Upper lobe of left lung (tissue), 6 donors: ENCODE data around the gene ITGBL1. TPM values are rescaled to one million over a fixed set of nuclear protein-coding genes. Genes with fewer than 3 reads are reported as not detected.

Source experiments
- ATAC-seq, 2 donors: fragments of 200-7000 bp; cut with Tn5 transposase; one replicate each; pipeline ENCODE4 v1.9.1; 2022; ENCODE audit warnings: mild to moderate bottlenecking in 2 of 2, moderate library complexity in 2 of 2; ENCODE audit not compliant: low FRiP score in 2 of 2
- DNase-seq, 2 donors: peaks; one replicate each; pipeline ENCODE4 v3.0.0-alpha.2; 2019 to 2020
- H3K27ac ChIP-seq, 4 donors: fragments of 200-600 bp; sonication (generic); one replicate each; pipeline ENCODE4 v1.5.1; 2016 to 2019
- H3K27me3 ChIP-seq, 4 donors: fragments of 200-600 bp; sonication (generic); one replicate each; pipeline ENCODE4 v1.5.1; 2017 to 2019
- H3K36me3 ChIP-seq, 4 donors: fragments of 200-600 bp; sonication (generic); one replicate each; pipeline ENCODE4 v1.5.1; 2016 to 2019
- H3K4me1 ChIP-seq, 4 donors: fragments of 200-600 bp; sonication (generic); one replicate each; pipeline ENCODE4 v1.5.1; 2018 to 2019
- H3K4me3 ChIP-seq, 4 donors: fragments of 200-600 bp; sonication (generic); one replicate each; pipeline ENCODE4 v1.5.1; 2017 to 2019; ENCODE audit warnings: mild to moderate bottlenecking in 2 of 4, moderate library complexity in 1 of 4
- H3K9me3 ChIP-seq, 4 donors: fragments of 200-600 bp; sonication (generic); one replicate each; pipeline ENCODE4 v1.5.1; 2018 to 2019
- CTCF ChIP-seq, 6 experiments: fragments of 450-650 bp in 4 of 6; fragments of 200-600 bp in 2 of 6; sonication (generic) in 2 of 6; IDR thresholded peaks; one replicate each; pipeline ENCODE4 v1.5.1; 2016 to 2019; ENCODE audit warnings: antibody characterized with exemption in 6 of 6
- EP300 ChIP-seq, 4 donors: sonication (generic); formaldehyde crosslinking; IDR thresholded peaks; one replicate each; pipeline ENCODE4 v1.5.1; 2017; ENCODE audit warnings: antibody characterized with exemption in 4 of 4, control low read depth in 2 of 4
- POLR2A ChIP-seq, 4 donors: fragments of 450-650 bp; IDR thresholded peaks; one replicate each; pipeline ENCODE4 v1.5.1; 2016 to 2017; ENCODE audit warnings: antibody characterized with exemption in 4 of 4, mild to moderate bottlenecking in 2 of 4
- POLR2AphosphoS5 ChIP-seq, 2 donors: sonication (generic); formaldehyde crosslinking; IDR thresholded peaks; one replicate each; pipeline ENCODE4 v1.5.1; 2017; ENCODE audit warnings: antibody characterized with exemption in 2 of 2
- WGBS, 2 donors: methylation state at CpG; one replicate each; pipeline ENCODE4 v1.1.5; 2017 to 2018; 5-methylcytosine and 5-hydroxymethylcytosine counted together
- total RNA-seq, 6 donors: library from RNA; depleted of rRNA in 4 of 6; stranded (reverse); fragments of >200 nt in 4 of 6; gene quantifications; one replicate each; pipeline versions ENCODE4 v1.1.0 to v1.2.1, GENCODE V29; 2016 to 2021
- donor health status: DM: no; HTN: no; CAD: no; lungs with moderate emphysema.
- donor health status: DM: no; HTN: yes; CAD: no; lungs with severe emphysema.

The ITGBL1 gene
- total RNA-seq, 6 donors from 2014 or later = 5.2 to 51.9 (median 21.9) TPM

DNA sequence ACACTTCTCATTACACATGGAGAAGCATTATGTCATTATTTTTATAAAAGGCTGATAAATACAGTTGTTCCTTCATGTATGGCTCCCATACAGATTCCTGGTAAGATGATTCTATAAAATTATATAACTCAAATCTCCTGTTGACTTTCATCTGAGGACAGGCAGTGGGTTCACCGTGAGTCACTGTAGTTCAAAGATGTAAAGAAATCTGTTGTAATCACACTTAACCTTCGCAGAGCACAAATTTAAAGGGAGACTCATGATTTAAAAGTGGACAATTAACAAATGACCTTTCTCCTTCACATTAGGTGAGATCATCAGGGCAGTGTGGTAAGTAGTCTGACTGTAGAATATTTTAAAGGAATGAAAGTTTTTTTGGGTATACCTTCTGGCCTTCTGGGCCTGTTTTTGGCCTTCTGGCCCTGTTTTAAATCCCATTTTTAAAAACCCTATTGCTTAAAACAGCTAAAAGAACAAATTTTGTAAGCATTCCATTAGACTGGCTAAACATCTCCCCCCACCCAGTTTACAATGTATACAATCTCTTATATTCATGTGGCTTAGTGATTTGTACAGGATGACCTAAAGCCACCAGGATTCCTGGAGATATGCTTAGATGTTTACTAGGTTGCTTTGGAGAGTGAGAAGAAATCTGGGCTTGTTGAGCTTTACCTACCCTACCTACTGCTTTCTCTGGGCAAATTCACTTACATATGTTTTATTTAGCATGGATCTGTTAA is 171.2 kb downstream of the ITGBL1 start:
- no peaks in the 10 kb centered on the region for H3K36me3 ChIP-seq
- no peak overlapping the region for H3K4me3 ChIP-seq
- H3K4me1 ChIP-seq = peaks cover 3 to 18% (median 13%) of the 10 kb centered on the region in 4 donors
- TF ChIP-seq CTCF (IDR thresholded peaks at IDR 0.05) (no peak), EP300 (IDR thresholded peaks at IDR 0.05) (no peak), POLR2A (IDR thresholded peaks at IDR 0.05) (no peak), POLR2AphosphoS5 (IDR thresholded peaks at IDR 0.05) (no peak)
- DNase-seq (no peak), ATAC-seq (no peak)
- H3K9me3 ChIP-seq = no peaks in the 10 kb centered on the region
- H3K27ac ChIP-seq = peak overlapping the region; percentile 36 to 53 (median 40)
- 57 to 62% methylated on average over 2 of the region's 2 CpGs for WGBS, 2 donors
- H3K27me3 ChIP-seq = no peaks in the 10 kb centered on the region

DNA sequence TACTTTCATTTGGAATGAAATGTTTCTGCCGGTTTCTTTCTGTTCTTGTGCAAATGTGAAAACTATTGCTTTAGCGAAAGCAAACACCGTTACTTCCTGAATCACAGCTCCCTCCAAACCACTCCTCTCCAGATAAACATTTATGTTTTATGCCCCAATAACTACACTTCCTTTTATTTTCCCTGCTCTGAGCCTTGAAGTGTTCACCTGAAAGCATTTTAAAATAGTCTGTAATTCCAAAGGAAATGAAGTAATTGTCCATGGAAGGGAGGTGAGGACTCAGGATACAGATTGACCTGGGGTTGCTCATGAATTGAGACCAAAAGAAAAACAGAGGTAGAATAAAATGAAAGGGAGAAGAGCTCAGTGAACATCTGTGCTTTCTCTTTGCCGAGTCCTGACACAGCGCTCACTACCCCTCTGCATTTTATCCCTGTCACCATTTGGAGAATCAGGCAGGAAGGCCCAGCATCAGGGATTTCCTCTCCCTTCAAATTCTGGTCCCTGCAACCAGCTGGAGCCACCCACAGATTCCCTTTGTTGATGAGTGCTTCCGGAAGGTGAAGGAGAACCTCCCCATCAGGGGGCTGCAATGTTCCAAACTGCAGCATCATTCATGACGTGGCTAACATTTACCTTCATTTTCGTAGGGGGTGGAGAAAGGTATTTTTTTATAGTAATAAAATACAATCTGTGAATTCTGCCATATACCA is 171.9 kb downstream of the ITGBL1 start:
- H3K4me3 ChIP-seq = no peak overlapping the region
- H3K27me3 ChIP-seq = no peaks in the 10 kb centered on the region
- H3K27ac ChIP-seq = peak overlapping the region; percentile 36 to 53 (median 40)
- H3K9me3 ChIP-seq = no peaks in the 10 kb centered on the region
- TF ChIP-seq POLR2AphosphoS5 (IDR thresholded peaks at IDR 0.05) = no peak
- no peak for TF ChIP-seq EP300 (IDR thresholded peaks at IDR 0.05)
- no peak for TF ChIP-seq CTCF (IDR thresholded peaks at IDR 0.05)
- no peak for TF ChIP-seq POLR2A (IDR thresholded peaks at IDR 0.05)
- ATAC-seq (no peak), DNase-seq (no peak)
- peaks cover 3 to 18% (median 13%) of the 10 kb centered on the region in 4 donors for H3K4me1 ChIP-seq
- no peaks in the 10 kb centered on the region for H3K36me3 ChIP-seq
- 29 to 30% methylated on average over 8 of the region's 8 CpGs for WGBS, 2 donors

- Histone ChIP-seq H3K4me3 (no peak overlapping the region), H3K27me3 (no peaks in the 10 kb centered on the region), H3K4me1 (peaks cover 3 to 18% (median 13%) of the 10 kb centered on the region in 4 donors), H3K27ac (peak overlapping the region in 1 of 4 donors; percentile 36), H3K36me3 (no peaks in the 10 kb centered on the region), H3K9me3 (no peaks in the 10 kb centered on the region)
- TF ChIP-seq POLR2AphosphoS5 (IDR thresholded peaks at IDR 0.05) (no peak), EP300 (IDR thresholded peaks at IDR 0.05) (no peak), POLR2A (IDR thresholded peaks at IDR 0.05) (no peak), CTCF (IDR thresholded peaks at IDR 0.05) (no peak)
- DNase-seq = no peak
- 63 to 64% methylated on average over 3 of the region's 3 CpGs for WGBS, 2 donors
- no peak for ATAC-seq
Measured at GRCh38 chr13:101624981-101625380, 172.5 kb downstream of the ITGBL1 start.

DNA sequence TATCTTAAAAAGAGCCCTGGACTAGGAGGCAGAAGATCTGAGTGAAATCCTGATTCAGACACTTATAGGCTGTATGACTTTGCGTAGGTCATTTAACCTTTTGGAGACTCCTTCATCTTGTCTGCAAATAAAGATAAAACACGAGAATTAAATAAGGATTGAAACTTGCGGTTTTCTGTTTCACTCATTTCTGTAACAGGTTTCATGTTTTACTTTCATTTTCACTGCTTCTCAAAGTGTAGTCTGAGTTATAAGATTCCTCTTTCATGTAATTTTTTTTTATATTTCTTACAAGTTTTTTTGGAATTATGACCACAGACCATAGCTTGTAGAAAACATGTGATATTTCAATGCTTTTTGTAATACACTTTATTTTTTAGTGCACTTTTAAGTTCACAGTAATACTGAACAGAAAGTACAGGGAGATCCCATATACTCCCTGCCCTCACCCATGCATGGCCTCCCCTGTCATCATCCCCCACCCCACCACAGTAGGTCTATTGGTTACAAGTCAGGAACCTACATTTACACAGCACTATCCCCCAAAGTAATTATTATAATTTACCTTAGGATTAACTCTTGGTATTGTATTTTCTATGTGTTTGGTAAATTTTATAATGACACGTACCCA is 174.6 kb downstream of the ITGBL1 start:
- Histone ChIP-seq H3K27me3 (no peaks in the 10 kb centered on the region), H3K27ac (peak overlapping the region; percentile 12 to 55 (median 49)), H3K9me3 (no peaks in the 10 kb centered on the region), H3K4me1 (peaks cover 3 to 18% (median 13%) of the 10 kb centered on the region in 4 donors), H3K4me3 (peak overlapping the region in 3 of 4 donors; percentile 14 to 38 (median 37)), H3K36me3 (no peaks in the 10 kb centered on the region)
- TF ChIP-seq POLR2AphosphoS5 (IDR thresholded peaks at IDR 0.05) (no peak), EP300 (IDR thresholded peaks at IDR 0.05) (no peak), CTCF (IDR thresholded peaks at IDR 0.05) (no peak), POLR2A (IDR thresholded peaks at IDR 0.05) (no peak)
- DNase-seq (no peak), ATAC-seq (peak; percentile 62 to 63)
- 31 to 37% methylated on average over 4 of the region's 4 CpGs for WGBS, 2 donors
